Stimulated activated CD4-positive, alpha-beta T cell treated with anti-CD3 and anti-CD28 coated beads, Interleukin-1b, Interleukin-23, amount 100 ng/mL, for 4 hours (primary cell): Measurements from ENCODE around the gene STK25.
"Not testable (repeated sequence)": the region's sequence is repeated elsewhere in the genome, so short reads cannot be mapped to it uniquely, and the experiment has no call there.

ENCODE experiments used
- DNase-seq, 2 donors: peaks; one replicate each; pipeline ENCODE4 v3.0.0-alpha.2; 2020; ENCODE audit warnings: low read depth in 2 of 2

Gene STK25

GRCh38 chr2:241539616-241540374 lies 31.4 kb upstream of the STK25 start:
- DNase-seq: no peak

GRCh38 chr2:241538838-241539615 lies 30.6 kb upstream of the STK25 start:
- DNase-seq: no peak

- DNase-seq: no peak
These were observed 27.7 kb upstream of the STK25 start for GRCh38 chr2:241535871-241536655.

- no peak for DNase-seq
These were observed 26.5 kb upstream of the STK25 start for GRCh38 chr2:241534701-241535375.

- DNase-seq: no peak
These were observed 25.9 kb upstream of the STK25 start for GRCh38 chr2:241534293-241534692.

GRCh38 chr2:241532733-241533601 lies 24.6 kb upstream of the STK25 start:
- no peak for DNase-seq

- no peak for DNase-seq
These were observed 23.8 kb upstream of the STK25 start for GRCh38 chr2:241532168-241532567.

GRCh38 chr2:241531161-241531722 lies 22.9 kb upstream of the STK25 start:
- DNase-seq: no peak

GRCh38 chr2:241530571-241530970 lies 22.2 kb upstream of the STK25 start:
- DNase-seq: no peak

GRCh38 chr2:241525818-241526780 lies 17.7 kb upstream of the STK25 start:
- DNase-seq: not testable (repeated sequence)

- no peak for DNase-seq
These were observed 14.1 kb upstream of the STK25 start for GRCh38 chr2:241522477-241522876.

GRCh38 chr2:241519669-241520068 lies 11.3 kb upstream of the STK25 start:
- DNase-seq: no peak

GRCh38 chr2:241517297-241517696 lies 8.9 kb upstream of the STK25 start:
- no peak for DNase-seq

GRCh38 chr2:241516520-241516965 lies 8.2 kb upstream of the STK25 start:
- DNase-seq: no peak

GRCh38 chr2:241514986-241515737 lies 6.8 kb upstream of the STK25 start:
- DNase-seq: no peak

GRCh38 chr2:241514553-241514952 lies 6.2 kb upstream of the STK25 start:
- no peak for DNase-seq

- no peak for DNase-seq
These were observed 2.8 kb upstream of the STK25 start for GRCh38 chr2:241511091-241511741.
